ENCODE results near the gene RABGAP1. TPM values are rescaled to one million over a fixed set of nuclear protein-coding genes. Genes with fewer than 3 reads are reported as not detected.

RABGAP1 gene
- total and polyA plus RNA-seq, 7 donors = 15.5 to 57.9 (median 33.6) TPM

DNA sequence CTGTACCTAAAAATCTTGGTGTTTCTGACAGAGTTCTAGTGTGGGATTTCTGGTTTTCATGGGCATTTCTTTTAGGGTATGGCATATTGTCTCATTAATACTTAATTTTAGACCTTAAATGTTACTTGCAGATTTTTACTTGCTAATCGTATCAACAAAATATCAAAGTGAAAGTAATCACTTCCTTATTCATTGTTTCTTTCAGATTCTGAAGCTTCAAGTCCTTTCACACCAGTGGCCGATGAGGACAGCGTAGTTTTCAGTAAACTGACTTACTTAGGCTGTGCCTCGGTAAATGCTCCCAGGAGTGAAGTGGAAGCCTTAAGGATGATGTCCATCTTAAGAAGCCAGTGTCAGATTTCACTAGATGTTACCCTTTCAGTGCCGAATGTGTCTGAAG is 45.2 kb downstream of the RABGAP1 start:
- TF ChIP-seq, protein P1, sequence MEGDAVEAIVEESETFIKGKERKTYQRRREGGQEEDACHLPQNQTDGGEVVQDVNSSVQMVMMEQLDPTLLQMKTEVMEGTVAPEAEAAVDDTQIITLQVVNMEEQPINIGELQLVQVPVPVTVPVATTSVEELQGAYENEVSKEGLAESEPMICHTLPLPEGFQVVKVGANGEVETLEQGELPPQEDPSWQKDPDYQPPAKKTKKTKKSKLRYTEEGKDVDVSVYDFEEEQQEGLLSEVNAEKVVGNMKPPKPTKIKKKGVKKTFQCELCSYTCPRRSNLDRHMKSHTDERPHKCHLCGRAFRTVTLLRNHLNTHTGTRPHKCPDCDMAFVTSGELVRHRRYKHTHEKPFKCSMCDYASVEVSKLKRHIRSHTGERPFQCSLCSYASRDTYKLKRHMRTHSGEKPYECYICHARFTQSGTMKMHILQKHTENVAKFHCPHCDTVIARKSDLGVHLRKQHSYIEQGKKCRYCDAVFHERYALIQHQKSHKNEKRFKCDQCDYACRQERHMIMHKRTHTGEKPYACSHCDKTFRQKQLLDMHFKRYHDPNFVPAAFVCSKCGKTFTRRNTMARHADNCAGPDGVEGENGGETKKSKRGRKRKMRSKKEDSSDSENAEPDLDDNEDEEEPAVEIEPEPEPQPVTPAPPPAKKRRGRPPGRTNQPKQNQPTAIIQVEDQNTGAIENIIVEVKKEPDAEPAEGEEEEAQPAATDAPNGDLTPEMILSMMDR (IDR thresholded peaks at IDR 0.05) = no peak
- intact Hi-C loops (cut with DNase I) = loop anchor here in 1 of 2 donors (10.0 kb wide), 1 partner anchor 521 kb away; no protein-coding TSS in a partner anchor
- Histone ChIP-seq H3K4me3 (no peak overlapping the region), H3K27me3 (ENCODE audit: insufficient read depth in 3 of 3, low read length in 2 of 3) (no peaks in the 10 kb centered on the region), H3K36me3 (ENCODE audit: insufficient read depth in 1 of 2, low read depth in 1 of 2) (peaks cover 2 to 57% of the 10 kb centered on the region in 2 donors), H3K9me3 (no peaks in the 10 kb centered on the region), H3K27ac (no peak overlapping the region), H3K4me1 (no peaks in the 10 kb centered on the region)
- DNase-seq = no peak
- ATAC-seq = no peak
- WGBS, 3 donors = 67 to 70% (median 68%) methylated on average over 5 of the region's 5 CpGs

DNA sequence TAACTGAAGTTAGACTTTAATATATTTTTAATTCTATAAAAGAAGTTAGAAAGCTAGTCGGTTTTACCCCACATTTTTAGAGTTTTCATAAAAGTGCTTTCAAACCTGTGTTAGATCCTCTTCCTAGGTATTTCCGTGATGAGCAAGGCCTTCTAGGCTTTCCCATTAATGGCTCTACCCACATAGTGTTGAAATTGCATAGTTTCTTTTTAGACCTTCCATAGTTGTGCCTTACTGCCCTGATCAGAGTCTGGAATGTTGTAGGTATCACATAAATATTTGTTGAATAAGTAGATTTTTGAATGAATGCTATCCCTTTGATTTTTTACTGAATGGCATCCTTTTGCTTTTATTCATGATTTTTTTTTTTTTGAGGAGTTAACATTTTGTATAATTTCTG is 47.3 kb downstream of the RABGAP1 start:
- Histone ChIP-seq H3K4me3 (no peak overlapping the region), H3K36me3 (ENCODE audit: insufficient read depth in 1 of 2, low read depth in 1 of 2) (peaks cover 2 to 57% of the 10 kb centered on the region in 2 donors), H3K9me3 (no peaks in the 10 kb centered on the region), H3K27ac (no peak overlapping the region), H3K27me3 (ENCODE audit: insufficient read depth in 3 of 3, low read length in 2 of 3) (no peaks in the 10 kb centered on the region), H3K4me1 (no peaks in the 10 kb centered on the region)
- ATAC-seq = no peak
- DNase-seq = no peak
- intact Hi-C loops (cut with DNase I) = loop anchor here in 1 of 2 donors (10.0 kb wide), 1 partner anchor 523 kb away; no protein-coding TSS in a partner anchor
- TF ChIP-seq, protein P1 (IDR thresholded peaks at IDR 0.05) = no peak
- WGBS, 3 donors = 91 to 94% (median 92%) methylated on average over 2 of the region's 2 CpGs

DNA sequence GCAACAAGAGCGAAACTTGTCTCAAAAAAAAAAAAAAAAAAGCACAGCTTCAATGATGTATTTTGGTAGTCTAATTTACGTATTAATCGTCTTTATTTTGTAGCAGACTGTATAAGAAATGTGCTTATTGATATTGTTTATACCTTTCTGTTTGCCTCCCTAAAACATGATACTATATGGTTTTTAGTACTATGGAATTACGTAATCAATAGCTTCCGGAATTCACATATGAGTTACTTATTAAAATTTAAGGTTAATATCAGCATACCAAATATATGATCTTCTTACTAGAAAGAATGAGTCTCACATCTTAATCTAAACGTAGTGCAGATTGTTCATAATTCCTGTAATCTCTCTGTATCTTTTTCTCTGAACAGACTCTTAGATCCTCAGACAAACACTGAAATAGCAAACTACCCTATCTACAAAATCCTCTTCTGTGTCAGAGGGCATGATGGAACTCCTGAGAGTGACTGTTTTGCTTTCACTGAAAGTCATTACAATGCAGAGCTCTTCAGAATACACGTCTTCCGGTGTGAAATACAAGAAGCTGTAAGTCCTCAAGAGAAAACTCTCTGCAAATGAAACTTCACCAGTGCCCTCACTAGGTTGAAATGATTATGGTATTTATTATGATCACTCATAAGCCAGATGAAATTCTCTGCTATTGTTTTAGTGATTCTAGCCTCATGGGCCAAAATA is 48.3 kb downstream of the RABGAP1 start:
- Histone ChIP-seq H3K27ac (no peak overlapping the region), H3K27me3 (ENCODE audit: insufficient read depth in 3 of 3, low read length in 2 of 3) (no peaks in the 10 kb centered on the region), H3K4me1 (no peaks in the 10 kb centered on the region), H3K36me3 (ENCODE audit: insufficient read depth in 1 of 2, low read depth in 1 of 2) (peaks cover 2 to 57% of the 10 kb centered on the region in 2 donors), H3K9me3 (no peaks in the 10 kb centered on the region), H3K4me3 (no peak overlapping the region)
- TF ChIP-seq, protein P1 (IDR thresholded peaks at IDR 0.05) = no peak
- intact Hi-C loops (cut with DNase I) = loop anchor here in 1 of 2 donors (10.0 kb wide), 1 partner anchor 524 kb away; no protein-coding TSS in a partner anchor
- no peak for DNase-seq
- no peak for ATAC-seq
- 82 to 84% (median 83%) methylated on average over 8 of the region's 8 CpGs for WGBS, 3 donors

DNA sequence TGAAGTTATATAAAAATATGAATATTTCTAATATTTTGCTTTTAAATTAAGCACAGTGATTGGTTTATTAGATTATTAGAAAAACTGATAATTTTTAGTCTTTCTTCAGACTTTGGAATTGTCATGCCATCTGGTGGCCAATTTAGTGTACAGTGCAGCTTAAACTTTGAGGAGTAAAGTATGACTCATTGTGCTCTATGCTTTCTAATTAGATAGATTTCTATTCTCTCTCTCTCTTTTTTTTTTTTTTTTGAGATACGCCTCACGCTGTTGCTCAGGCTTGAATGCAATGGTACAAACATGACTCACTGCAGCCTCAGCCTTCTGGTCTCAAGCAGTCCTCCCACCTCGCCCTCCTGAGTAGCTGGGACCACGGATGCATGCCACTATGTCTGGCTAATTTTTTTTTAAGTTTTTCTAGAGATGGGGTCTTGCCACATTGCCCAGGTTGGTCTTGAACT is 50.6 kb downstream of the RABGAP1 start:
- ATAC-seq = peak; percentile 57 to 93 (median 86)
- WGBS, 3 donors = 59 to 65% (median 60%) methylated on average over 4 of the region's 4 CpGs
- Histone ChIP-seq H3K27me3 (ENCODE audit: insufficient read depth in 3 of 3, low read length in 2 of 3) (no peaks in the 10 kb centered on the region), H3K9me3 (no peaks in the 10 kb centered on the region), H3K36me3 (ENCODE audit: insufficient read depth in 1 of 2, low read depth in 1 of 2) (peaks cover 2 to 45% of the 10 kb centered on the region in 2 donors), H3K4me1 (no peaks in the 10 kb centered on the region), H3K4me3 (no peak overlapping the region), H3K27ac (no peak overlapping the region)
- intact Hi-C loops (cut with DNase I) = loop anchor here in 1 of 2 donors (5.0 to 10.0 kb wide), 2 partner anchors 57 to 524 kb away; partner anchors contain the start of gene ZBTB26
- TF ChIP-seq, protein P1 (IDR thresholded peaks at IDR 0.05) = peak; percentile 71
- DNase-seq = peak in 1 of 2 donors; percentile 14
